ENCODE data around the gene C14orf132.
A peak's percentile ranks its signal among the peaks of the same experiment; 100 is the strongest.

The C14orf132 gene

GRCh38 chr14:96055065-96055752 is 16.0 kb downstream of the C14orf132 start:
- H3K23ac ChIP-seq (ENCODE audit: low read length) = no peak overlapping the region
- no peak for DNase-seq
- H3K36me3 ChIP-seq (ENCODE audit: control insufficient read depth, insufficient read depth, low read length) = no peaks in the 10 kb centered on the region
- no CpG with 5 or more reads among the region's 12 CpGs for WGBS (ENCODE audit: extremely low coverage, insufficient coverage, low lambda C conversion rate)
- no peaks in the 10 kb centered on the region for H3K4me1 ChIP-seq (ENCODE audit: control insufficient read depth, low read depth, low read length)
- H3K56ac ChIP-seq (ENCODE audit: low read length) = peak overlapping the region; percentile 3
- peaks cover 2% of the 10 kb centered on the region for H3K79me2 ChIP-seq (ENCODE audit: control insufficient read depth, insufficient read depth, low read length)
- H2BK5ac ChIP-seq (ENCODE audit: low read length) = no peak overlapping the region
- peaks cover 6% of the 10 kb centered on the region for H3K79me1 ChIP-seq (ENCODE audit: low read length)
- H3K9ac ChIP-seq (ENCODE audit: low read length) = no peak overlapping the region
- no peak overlapping the region for H3K18ac ChIP-seq (ENCODE audit: low read length)
- no peak overlapping the region for H4K5ac ChIP-seq (ENCODE audit: low read length)
- no peak overlapping the region for H3K4me2 ChIP-seq (ENCODE audit: low read length)
- H2BK15ac ChIP-seq (replicated peaks; ENCODE audit: low read depth) = no peak overlapping the region
- H3K4me3 ChIP-seq (ENCODE audit: low read length) = no peak overlapping the region
- H3K27ac ChIP-seq (ENCODE audit: low read depth, low read length) = no peak overlapping the region
- no peaks in the 10 kb centered on the region for H3K27me3 ChIP-seq (ENCODE audit: insufficient read depth, low read length, poor library complexity)
- no peak overlapping the region for H3K4ac ChIP-seq (ENCODE audit: low read depth, low read length)
- no peak overlapping the region for H4K8ac ChIP-seq (ENCODE audit: low read depth, low read length)
- no peak overlapping the region for H2AK5ac ChIP-seq (ENCODE audit: low read length)
- no peak overlapping the region for H2BK120ac ChIP-seq (ENCODE audit: low read depth, low read length)

- Histone ChIP-seq H3K27me3 (ENCODE audit: insufficient read depth, low read length, poor library complexity) (no peaks in the 10 kb centered on the region), H2AK5ac (ENCODE audit: low read length) (no peak overlapping the region), H3K4me1 (ENCODE audit: control insufficient read depth, low read depth, low read length) (no peaks in the 10 kb centered on the region), H3K27ac (ENCODE audit: low read depth, low read length) (no peak overlapping the region), H3K9ac (ENCODE audit: low read length) (no peak overlapping the region), H3K36me3 (ENCODE audit: control insufficient read depth, insufficient read depth, low read length) (no peaks in the 10 kb centered on the region), H3K4me2 (ENCODE audit: low read length) (no peak overlapping the region), H2BK15ac (replicated peaks; ENCODE audit: low read depth) (no peak overlapping the region), H4K8ac (ENCODE audit: low read depth, low read length) (no peak overlapping the region), H2BK120ac (ENCODE audit: low read depth, low read length) (no peak overlapping the region), H3K79me2 (ENCODE audit: control insufficient read depth, insufficient read depth, low read length) (peaks cover 1% of the 10 kb centered on the region), H3K18ac (ENCODE audit: low read length) (no peak overlapping the region), H3K56ac (ENCODE audit: low read length) (no peak overlapping the region), H3K79me1 (ENCODE audit: low read length) (peaks cover 8% of the 10 kb centered on the region), H3K4ac (ENCODE audit: low read depth, low read length) (no peak overlapping the region), H2BK5ac (ENCODE audit: low read length) (no peak overlapping the region), H3K23ac (ENCODE audit: low read length) (no peak overlapping the region), H3K4me3 (ENCODE audit: low read length) (no peak overlapping the region), H4K5ac (ENCODE audit: low read length) (no peak overlapping the region)
- DNase-seq = no peak
- WGBS (ENCODE audit: extremely low coverage, insufficient coverage, low lambda C conversion rate) = no CpG with 5 or more reads among the region's 10 CpGs
Observed at GRCh38 chr14:96055753-96056508, 16.8 kb downstream of the C14orf132 start.

- no peak overlapping the region for H3K27ac ChIP-seq (ENCODE audit: low read depth, low read length)
- H3K23ac ChIP-seq (ENCODE audit: low read length) = no peak overlapping the region
- H3K18ac ChIP-seq (ENCODE audit: low read length) = no peak overlapping the region
- H2BK120ac ChIP-seq (ENCODE audit: low read depth, low read length) = no peak overlapping the region
- no peak overlapping the region for H3K9ac ChIP-seq (ENCODE audit: low read length)
- no peak overlapping the region for H4K8ac ChIP-seq (ENCODE audit: low read depth, low read length)
- no peak overlapping the region for H2AK5ac ChIP-seq (ENCODE audit: low read length)
- peaks cover 7% of the 10 kb centered on the region for H3K79me1 ChIP-seq (ENCODE audit: low read length)
- no peaks in the 10 kb centered on the region for H3K36me3 ChIP-seq (ENCODE audit: control insufficient read depth, insufficient read depth, low read length)
- H2BK15ac ChIP-seq (replicated peaks; ENCODE audit: low read depth) = no peak overlapping the region
- H3K79me2 ChIP-seq (ENCODE audit: control insufficient read depth, insufficient read depth, low read length) = no peaks in the 10 kb centered on the region
- peak; percentile 26 for DNase-seq
- H3K4ac ChIP-seq (ENCODE audit: low read depth, low read length) = no peak overlapping the region
- H3K27me3 ChIP-seq (ENCODE audit: insufficient read depth, low read length, poor library complexity) = no peaks in the 10 kb centered on the region
- no peak overlapping the region for H3K56ac ChIP-seq (ENCODE audit: low read length)
- no peaks in the 10 kb centered on the region for H3K4me1 ChIP-seq (ENCODE audit: control insufficient read depth, low read depth, low read length)
- no CpG with 5 or more reads among the region's 7 CpGs for WGBS (ENCODE audit: extremely low coverage, insufficient coverage, low lambda C conversion rate)
- H3K4me3 ChIP-seq (ENCODE audit: low read length) = no peak overlapping the region
- H3K4me2 ChIP-seq (ENCODE audit: low read length) = no peak overlapping the region
- H4K5ac ChIP-seq (ENCODE audit: low read length) = no peak overlapping the region
- H2BK5ac ChIP-seq (ENCODE audit: low read length) = no peak overlapping the region
Observed at GRCh38 chr14:96056509-96057422, 17.6 kb downstream of the C14orf132 start.

GRCh38 chr14:96057738-96058137 is 18.6 kb downstream of the C14orf132 start:
- no peak overlapping the region for H2BK120ac ChIP-seq (ENCODE audit: low read depth, low read length)
- no peak overlapping the region for H2AK5ac ChIP-seq (ENCODE audit: low read length)
- no peak overlapping the region for H3K27ac ChIP-seq (ENCODE audit: low read depth, low read length)
- no peaks in the 10 kb centered on the region for H3K79me2 ChIP-seq (ENCODE audit: control insufficient read depth, insufficient read depth, low read length)
- no peak overlapping the region for H3K56ac ChIP-seq (ENCODE audit: low read length)
- no CpG with 5 or more reads among the region's 9 CpGs for WGBS (ENCODE audit: extremely low coverage, insufficient coverage, low lambda C conversion rate)
- H4K5ac ChIP-seq (ENCODE audit: low read length) = no peak overlapping the region
- DNase-seq = no peak
- no peak overlapping the region for H4K8ac ChIP-seq (ENCODE audit: low read depth, low read length)
- H3K36me3 ChIP-seq (ENCODE audit: control insufficient read depth, insufficient read depth, low read length) = no peaks in the 10 kb centered on the region
- no peak overlapping the region for H3K4me2 ChIP-seq (ENCODE audit: low read length)
- H2BK5ac ChIP-seq (ENCODE audit: low read length) = no peak overlapping the region
- H3K4me3 ChIP-seq (ENCODE audit: low read length) = no peak overlapping the region
- H2BK15ac ChIP-seq (replicated peaks; ENCODE audit: low read depth) = no peak overlapping the region
- no peaks in the 10 kb centered on the region for H3K4me1 ChIP-seq (ENCODE audit: control insufficient read depth, low read depth, low read length)
- no peak overlapping the region for H3K23ac ChIP-seq (ENCODE audit: low read length)
- peaks cover 7% of the 10 kb centered on the region for H3K79me1 ChIP-seq (ENCODE audit: low read length)
- H3K9ac ChIP-seq (ENCODE audit: low read length) = no peak overlapping the region
- no peaks in the 10 kb centered on the region for H3K27me3 ChIP-seq (ENCODE audit: insufficient read depth, low read length, poor library complexity)
- H3K18ac ChIP-seq (ENCODE audit: low read length) = no peak overlapping the region
- no peak overlapping the region for H3K4ac ChIP-seq (ENCODE audit: low read depth, low read length)

- DNase-seq = no peak
- no peak overlapping the region for H2BK5ac ChIP-seq (ENCODE audit: low read length)
- H2BK120ac ChIP-seq (ENCODE audit: low read depth, low read length) = no peak overlapping the region
- no peak overlapping the region for H3K4me2 ChIP-seq (ENCODE audit: low read length)
- no peaks in the 10 kb centered on the region for H3K79me2 ChIP-seq (ENCODE audit: control insufficient read depth, insufficient read depth, low read length)
- no peaks in the 10 kb centered on the region for H3K27me3 ChIP-seq (ENCODE audit: insufficient read depth, low read length, poor library complexity)
- no peak overlapping the region for H3K9ac ChIP-seq (ENCODE audit: low read length)
- peaks cover 7% of the 10 kb centered on the region for H3K79me1 ChIP-seq (ENCODE audit: low read length)
- no CpG with 5 or more reads among the region's 5 CpGs for WGBS (ENCODE audit: extremely low coverage, insufficient coverage, low lambda C conversion rate)
- H2AK5ac ChIP-seq (ENCODE audit: low read length) = no peak overlapping the region
- no peak overlapping the region for H3K4ac ChIP-seq (ENCODE audit: low read depth, low read length)
- no peak overlapping the region for H3K18ac ChIP-seq (ENCODE audit: low read length)
- H2BK15ac ChIP-seq (replicated peaks; ENCODE audit: low read depth) = no peak overlapping the region
- no peak overlapping the region for H3K4me3 ChIP-seq (ENCODE audit: low read length)
- no peaks in the 10 kb centered on the region for H3K4me1 ChIP-seq (ENCODE audit: control insufficient read depth, low read depth, low read length)
- no peaks in the 10 kb centered on the region for H3K36me3 ChIP-seq (ENCODE audit: control insufficient read depth, insufficient read depth, low read length)
- no peak overlapping the region for H3K56ac ChIP-seq (ENCODE audit: low read length)
- no peak overlapping the region for H3K23ac ChIP-seq (ENCODE audit: low read length)
- no peak overlapping the region for H4K5ac ChIP-seq (ENCODE audit: low read length)
- H4K8ac ChIP-seq (ENCODE audit: low read depth, low read length) = no peak overlapping the region
- no peak overlapping the region for H3K27ac ChIP-seq (ENCODE audit: low read depth, low read length)
Observed at GRCh38 chr14:96058576-96059200, 19.5 kb downstream of the C14orf132 start.

Data from mesendoderm (in vitro differentiated cells).